HEK293T (cell line): Measurements from ENCODE around the gene TNS2.

Experiments used
- CTCF ChIA-PET: fragments of 350-600 bp; formaldehyde crosslinking; extraction: SDS; loops from one replicate; lab custom pipeline; 2021; ENCODE audit warnings: antibody characterized with exemption, inconsistent platforms; lab: Yijun Ruan, JAX
- POLR2A ChIA-PET: fragments of 350-600 bp; formaldehyde crosslinking; extraction: SDS; loops from one replicate; lab custom pipeline; 2020; ENCODE audit warnings: antibody characterized with exemption, inconsistent platforms; lab: Yijun Ruan, JAX
- DNase-seq: peaks from one replicate; pipeline ENCODE4 v3.0.0; 2012; ENCODE audit warnings: mixed read lengths; ENCODE audit errors: extremely low spot score
- ARNT ChIP-seq: fragments of 450-650 bp; IDR thresholded peaks from 2 replicates; pipeline ENCODE4 v1.6.1; 2017; ENCODE audit warnings: mild to moderate bottlenecking
- BHLHE40 ChIP-seq: fragments of 450-650 bp; IDR thresholded peaks from 2 replicates; pipeline ENCODE4 v1.6.1; 2016; ENCODE audit warnings: mild to moderate bottlenecking, moderate library complexity, borderline replicate concordance
- CTBP1 ChIP-seq: fragments of 450-650 bp; IDR thresholded peaks from 2 replicates; pipeline ENCODE4 v1.6.1; 2016; ENCODE audit warnings: borderline replicate concordance
- ELF4 ChIP-seq: fragments of 450-650 bp; IDR thresholded peaks from 2 replicates; pipeline ENCODE4 v1.6.1; 2017; ENCODE audit warnings: antibody characterized with exemption
- FOXA1 ChIP-seq: fragments of 450-650 bp; IDR thresholded peaks from 2 replicates; pipeline ENCODE4 v1.6.1; 2016; ENCODE audit warnings: mild to moderate bottlenecking
- FOXK2 ChIP-seq: fragments of 450-650 bp; IDR thresholded peaks from 2 replicates; pipeline ENCODE4 v1.6.1; 2016; ENCODE audit warnings: mild to moderate bottlenecking
- FOXM1 ChIP-seq: fragments of 450-650 bp; IDR thresholded peaks from 2 replicates; pipeline ENCODE4 v1.6.1; 2017; ENCODE audit warnings: mild to moderate bottlenecking, borderline replicate concordance
- HDGF ChIP-seq: fragments of 450-650 bp; IDR thresholded peaks from 2 replicates; pipeline ENCODE4 v1.6.1; 2017; ENCODE audit warnings: antibody characterized with exemption, borderline replicate concordance
- L3MBTL2 ChIP-seq: fragments of 450-650 bp; conservative IDR thresholded peaks from 2 replicates; pipeline ENCODE4 v1.6.1; 2016; ENCODE audit warnings: mild to moderate bottlenecking
- LEF1 ChIP-seq: fragments of 450-650 bp; IDR thresholded peaks from 2 replicates; pipeline ENCODE4 v1.6.1; 2017; ENCODE audit warnings: mild to moderate bottlenecking, borderline replicate concordance
- NFRKB ChIP-seq: fragments of 450-650 bp; IDR thresholded peaks from 2 replicates; pipeline ENCODE4 v1.6.1; 2016; ENCODE audit warnings: mild to moderate bottlenecking, moderate library complexity
- PKNOX1 ChIP-seq: fragments of 450-650 bp; IDR thresholded peaks from 2 replicates; pipeline ENCODE4 v1.6.1; 2016
- SP1 ChIP-seq: fragments of 450-650 bp; IDR thresholded peaks from 2 replicates; pipeline ENCODE4 v1.6.1; 2017
- SUZ12 ChIP-seq: fragments of 450-650 bp; IDR thresholded peaks from 2 replicates; pipeline ENCODE4 v1.6.1; 2016; ENCODE audit warnings: mild to moderate bottlenecking
- TARDBP ChIP-seq: fragments of 450-650 bp; IDR thresholded peaks from 2 replicates; pipeline ENCODE4 v1.6.1; 2016
- ZNF384 ChIP-seq: fragments of 450-650 bp; IDR thresholded peaks from 2 replicates; pipeline ENCODE4 v1.6.1; 2016

TNS2 gene

GRCh38 chr12:53055471-53056266 lies 5.8 kb downstream of the TNS2 start:
- no peak for DNase-seq
- TF ChIP-seq TARDBP (no peak), FOXK2 (no peak), LEF1 (no peak), BHLHE40 (no peak), SP1 (no peak), NFRKB (no peak), PKNOX1 (no peak), ELF4 (no peak), HDGF (no peak), ZNF384 (no peak), L3MBTL2 (no peak), ARNT (no peak), CTBP1 (no peak), SUZ12 (no peak), FOXA1 (no peak), FOXM1 (no peak)
- ChIA-PET POLR2A (interaction anchor here (0.9 to 2.1 kb wide), 4 partner anchors 8 to 49 kb away, joined by 3 to 8 read pairs (median 5); partner anchors contain the start of gene EIF4B), CTCF (interaction anchor here (1.5 to 6.0 kb wide), 2 partner anchors 10 to 43 kb away, joined by 6 to 46 read pairs; no protein-coding TSS in a partner anchor)

GRCh38 chr12:53056296-53056695 lies 6.4 kb downstream of the TNS2 start:
- CTCF ChIA-PET = interaction anchor here (1.0 to 6.0 kb wide), 2 partner anchors 9 to 10 kb away, joined by 3 to 46 read pairs; no protein-coding TSS in a partner anchor
- DNase-seq = no peak
- TF ChIP-seq FOXM1 (no peak), ARNT (no peak), ELF4 (no peak), PKNOX1 (no peak), LEF1 (no peak), L3MBTL2 (no peak)
- POLR2A ChIA-PET = interaction anchor here (1.4 to 2.1 kb wide), 2 partner anchors 10 to 23 kb away, joined by 5 to 8 read pairs; partner anchors contain the start of gene SPRYD3

- no peak for TF ChIP-seq NFRKB
- no peak for TF ChIP-seq L3MBTL2
- no peak for TF ChIP-seq SUZ12
- TF ChIP-seq HDGF = no peak
- TF ChIP-seq FOXM1 = no peak
- TF ChIP-seq FOXA1 = no peak
- no peak for TF ChIP-seq ARNT
- no peak for TF ChIP-seq PKNOX1
- TF ChIP-seq ZNF384 = no peak
- no peak for TF ChIP-seq SP1
- no peak for TF ChIP-seq TARDBP
- no peak for TF ChIP-seq FOXK2
- no peak for TF ChIP-seq ELF4
- no peak for TF ChIP-seq BHLHE40
- no peak for TF ChIP-seq CTBP1
- ChIA-PET CTCF (interaction anchor here (1.0 to 6.0 kb wide), 2 partner anchors 9 kb away, joined by 3 to 46 read pairs; no protein-coding TSS in a partner anchor), POLR2A (interaction anchor here (1.4 kb wide), 1 partner anchor 23 kb away, joined by 5 read pairs; the partner anchor contains the start of gene SPRYD3)
- DNase-seq = no peak
Measured at GRCh38 chr12:53056901-53057300, 7.0 kb downstream of the TNS2 start.

- CTCF ChIA-PET = interaction anchor here (6.0 kb wide), 1 partner anchor 8 kb away, joined by 46 read pairs; no protein-coding TSS in a partner anchor
Measured at GRCh38 chr12:53057816-53058500, 8.1 kb downstream of the TNS2 start.

More at GRCh38 chr12:53057816-53058500, 8.1 kb downstream of the TNS2 start:
- DNase-seq = no peak
- POLR2A ChIA-PET = interaction anchor here (1.2 to 1.4 kb wide), 2 partner anchors 10 to 21 kb away, joined by 3 to 5 read pairs; partner anchors contain the start of gene SPRYD3
- TF ChIP-seq CTBP1 = no peak
- no peak for TF ChIP-seq PKNOX1
- no peak for TF ChIP-seq ARNT
- TF ChIP-seq LEF1 = no peak
- TF ChIP-seq FOXM1 = no peak
- TF ChIP-seq HDGF = no peak
- no peak for TF ChIP-seq SUZ12
- no peak for TF ChIP-seq L3MBTL2
- TF ChIP-seq TARDBP = no peak
- no peak for TF ChIP-seq FOXA1
- no peak for TF ChIP-seq ZNF384
- TF ChIP-seq BHLHE40 = no peak
- no peak for TF ChIP-seq SP1
